CD1c-positive myeloid dendritic cell (primary cell): ENCODE results near the gene GPR150.
"Not testable (repeated sequence)": the region's sequence is repeated elsewhere in the genome, so short reads cannot be mapped to it uniquely, and the experiment has no call there.

Experiments
- DNase-seq: peaks from one replicate; pipeline ENCODE4 v3.0.0-alpha.2; 2016; ENCODE audit errors: extremely low spot score

The GPR150 gene

DNA sequence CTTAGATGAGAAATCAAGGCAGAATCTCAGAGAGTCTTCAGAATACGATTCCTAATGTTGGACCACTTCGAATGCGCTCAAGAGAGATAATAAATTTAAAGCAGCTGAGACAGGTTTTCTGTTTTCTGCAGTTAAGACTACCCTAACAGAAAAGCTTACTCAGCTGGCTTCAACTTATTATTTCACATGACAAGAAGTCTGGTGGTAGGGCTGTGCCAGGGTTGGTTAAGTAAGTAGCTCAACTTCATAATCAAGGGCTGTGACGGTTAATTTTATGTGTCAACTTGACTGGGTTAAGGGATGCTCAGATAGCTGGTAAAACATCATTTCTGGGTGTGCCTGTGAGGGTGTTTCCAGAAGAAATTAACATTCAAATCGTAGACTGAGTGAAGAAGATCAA lies 3.8 kb downstream of the GPR150 start:
- no peak for DNase-seq

DNA sequence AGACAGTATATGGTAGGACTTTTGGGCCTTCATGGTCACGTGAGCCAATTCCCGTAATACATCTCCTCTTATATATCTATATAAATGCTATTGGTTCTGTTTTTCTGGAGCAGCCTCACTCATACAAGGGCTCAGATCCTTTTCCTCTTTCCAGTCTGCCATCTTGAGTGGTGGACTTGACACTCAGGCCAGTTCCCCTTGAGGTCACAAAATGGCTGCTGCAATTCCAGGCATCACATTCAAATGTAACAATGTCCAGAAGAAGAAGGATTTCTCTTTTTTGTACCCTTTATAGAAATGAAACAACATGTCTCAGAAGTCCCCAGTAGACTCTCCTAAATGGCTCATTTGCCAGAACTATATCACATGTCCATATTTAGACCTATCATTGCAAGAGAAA lies 4.5 kb downstream of the GPR150 start:
- DNase-seq = no peak

DNA sequence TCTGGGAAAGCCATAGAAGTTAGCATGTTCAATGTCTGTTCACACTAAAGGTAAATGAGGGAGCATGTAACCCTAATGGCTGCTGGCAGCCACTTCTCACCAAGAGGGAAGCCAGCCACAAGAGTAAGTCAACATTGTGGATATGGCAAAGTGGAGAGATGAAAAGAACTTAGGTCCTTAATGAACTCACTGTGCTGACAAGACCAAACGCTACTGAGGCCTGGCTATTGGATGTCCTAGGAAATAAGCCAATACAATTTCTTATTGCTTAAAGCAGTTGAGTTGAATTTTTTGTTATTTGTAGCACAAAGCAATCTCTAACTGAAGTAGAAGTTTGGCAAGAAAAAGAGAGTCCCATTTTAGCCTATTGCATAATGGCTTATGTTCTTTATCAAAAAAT lies 6.8 kb downstream of the GPR150 start:
- DNase-seq = no peak

DNA sequence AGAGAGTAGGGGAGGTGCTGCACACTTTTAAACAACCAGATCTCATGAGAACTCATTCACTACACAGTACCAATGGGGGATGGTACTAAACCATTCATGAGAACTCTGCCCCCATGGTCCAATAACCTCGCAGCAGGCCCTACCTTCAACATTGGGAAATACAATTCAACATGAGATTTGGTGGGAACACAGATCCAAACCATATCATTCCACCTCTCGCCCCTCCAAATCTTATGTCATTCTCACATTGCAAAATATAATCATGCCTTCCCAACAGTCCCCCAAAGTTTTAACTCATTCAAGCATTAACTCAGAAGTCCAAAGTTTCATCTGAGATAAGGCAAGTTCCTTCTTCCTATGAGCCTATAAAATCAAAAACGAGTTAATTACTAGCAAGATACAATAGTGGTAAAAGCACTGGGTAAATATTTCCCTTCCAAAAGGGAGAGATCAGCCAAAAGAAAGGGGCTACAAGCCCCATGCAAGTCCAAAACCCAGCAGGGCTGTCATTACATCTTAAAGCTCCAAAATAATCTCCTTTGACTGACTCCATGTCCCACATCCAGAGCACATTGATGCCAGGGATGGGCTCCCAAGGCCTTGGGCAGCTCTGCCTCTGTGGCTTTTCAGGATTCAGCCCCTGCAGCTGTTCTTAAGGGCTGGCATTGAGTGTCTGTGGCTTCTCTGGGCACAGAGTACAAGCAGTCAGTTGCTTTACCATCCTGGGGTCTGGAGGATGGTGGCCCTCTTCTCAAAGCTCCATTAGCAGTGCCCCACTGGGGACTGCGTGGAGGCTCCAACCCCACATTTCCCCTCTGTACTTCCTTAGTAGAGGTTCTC lies 8.3 kb downstream of the GPR150 start:
- no peak for DNase-seq

DNA sequence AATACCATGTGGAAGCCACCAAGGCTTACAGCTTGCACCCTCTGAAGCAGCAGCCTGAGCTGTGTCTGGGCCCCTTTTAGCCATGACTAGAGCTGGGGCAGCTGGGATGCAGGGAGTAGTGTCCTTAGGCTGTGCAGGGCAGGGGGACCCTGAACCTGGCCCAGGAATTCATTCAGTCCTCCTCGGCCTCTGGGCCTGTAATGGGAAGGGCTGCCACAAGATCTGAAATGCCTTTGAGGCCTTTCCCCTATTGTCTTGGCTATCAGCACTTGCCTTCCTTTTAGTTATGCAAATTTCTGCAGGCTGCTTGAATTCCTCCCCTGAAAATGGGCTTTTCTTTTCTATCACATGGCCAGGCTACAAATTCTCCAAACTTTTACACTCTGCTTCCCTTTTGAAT lies 9.0 kb downstream of the GPR150 start:
- no peak for DNase-seq

DNA sequence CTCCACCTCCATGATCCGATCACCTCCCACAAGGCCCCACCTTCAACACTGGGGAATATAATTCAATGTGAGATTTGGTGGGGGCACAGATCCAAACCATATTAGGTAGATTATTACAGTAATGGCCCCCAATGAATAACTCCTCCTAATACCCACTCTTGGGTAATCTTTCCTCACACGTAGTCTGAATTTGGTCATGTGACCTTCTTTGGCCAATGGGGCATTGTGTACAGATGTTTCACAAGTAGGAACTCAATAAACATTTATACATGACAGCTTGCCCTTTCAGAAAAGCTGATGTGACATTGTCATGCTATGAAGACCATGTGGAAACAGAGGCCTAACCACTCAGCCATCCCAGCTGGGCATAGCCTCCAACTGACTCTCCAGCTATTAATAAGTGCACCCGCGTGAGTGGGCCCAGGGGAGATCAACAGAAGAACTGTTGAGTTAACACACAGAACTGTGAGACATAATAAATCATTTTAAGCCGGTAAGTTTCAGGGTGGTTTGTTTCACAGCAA lies 10.6 kb downstream of the GPR150 start:
- DNase-seq = no peak

DNA sequence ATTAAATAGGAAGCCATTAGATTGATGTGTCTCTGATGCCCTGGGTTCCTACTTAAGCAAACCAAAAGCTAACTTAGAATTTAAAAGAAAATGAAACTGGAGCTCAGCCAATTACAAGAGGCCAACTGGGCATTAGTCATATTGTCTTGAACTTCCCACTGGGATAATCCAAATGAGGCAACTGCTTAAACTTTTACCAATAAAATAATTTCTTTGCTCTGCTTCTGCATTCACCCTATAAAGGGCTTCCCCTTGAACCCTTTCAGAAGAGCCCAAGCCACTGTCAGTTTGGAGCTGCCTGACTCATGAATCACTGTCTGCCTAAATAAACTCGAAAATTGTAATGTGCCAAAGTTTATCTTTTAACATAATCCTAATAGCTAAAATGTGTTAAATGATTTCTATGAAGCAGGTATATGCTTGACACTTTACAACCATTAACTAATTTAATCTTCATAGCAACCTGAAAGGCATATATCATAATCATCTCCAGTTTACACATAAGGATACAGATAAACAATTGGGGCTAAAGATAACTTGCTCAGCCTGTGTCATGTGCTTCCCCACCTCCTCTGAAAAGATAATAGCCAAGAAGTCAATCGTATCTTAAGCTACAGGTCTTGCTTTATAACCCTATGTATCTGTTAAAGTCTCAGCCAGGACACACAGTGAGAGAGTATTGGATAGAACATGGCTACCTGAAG lies 11.5 kb downstream of the GPR150 start:
- DNase-seq = peak; percentile 28

DNA sequence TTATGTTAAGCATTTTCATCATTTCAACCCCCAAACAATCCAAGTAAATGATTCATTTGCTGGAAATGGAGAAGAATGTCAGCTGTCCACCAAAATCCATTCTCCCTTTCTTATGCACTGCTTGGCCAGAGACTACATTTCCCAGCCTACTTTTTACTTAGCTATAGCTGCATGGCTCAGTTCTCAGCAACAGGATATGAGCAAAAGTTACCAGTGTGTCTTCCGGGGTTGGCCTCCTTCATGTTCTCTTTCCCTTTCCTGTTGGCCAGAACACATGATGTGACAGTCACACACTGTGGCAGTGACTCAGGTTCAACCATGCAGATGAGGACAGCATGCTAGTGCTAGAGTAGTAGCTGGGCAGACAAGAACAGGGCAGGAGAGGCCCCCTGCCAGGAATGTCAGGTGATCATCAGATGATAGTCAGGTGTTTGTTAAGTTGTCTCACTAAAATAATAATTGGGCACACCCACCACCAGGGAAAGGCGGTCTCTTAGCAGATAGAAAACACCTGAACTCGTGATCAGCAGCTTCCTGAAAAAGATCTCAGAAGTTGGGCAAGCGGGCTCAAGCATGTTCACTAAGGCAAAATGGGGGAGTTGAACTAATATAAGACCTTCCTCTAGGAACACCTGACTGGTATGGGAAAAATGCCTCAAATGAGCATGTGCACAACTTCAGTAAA lies 12.2 kb downstream of the GPR150 start:
- DNase-seq = peak; percentile 60

DNA sequence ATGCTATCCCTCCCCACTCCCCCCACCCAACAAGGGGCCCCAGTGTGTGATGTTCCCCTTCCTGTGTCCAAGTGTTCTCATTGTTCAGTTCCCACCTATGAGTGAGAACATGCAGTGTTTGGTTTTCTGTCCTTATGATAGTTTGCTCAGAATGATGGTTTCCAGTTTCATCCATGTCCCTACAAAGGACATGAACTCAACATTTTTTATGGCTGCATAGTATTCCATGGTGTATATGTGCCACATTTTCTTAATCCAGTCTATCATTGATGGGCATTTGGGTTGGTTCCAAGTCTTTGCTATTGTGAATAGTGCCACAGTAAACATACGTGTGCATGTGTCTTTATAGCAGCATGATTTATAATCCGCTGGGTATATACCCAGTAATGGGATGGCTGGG lies 13.1 kb downstream of the GPR150 start:
- not testable (repeated sequence) for DNase-seq

DNA sequence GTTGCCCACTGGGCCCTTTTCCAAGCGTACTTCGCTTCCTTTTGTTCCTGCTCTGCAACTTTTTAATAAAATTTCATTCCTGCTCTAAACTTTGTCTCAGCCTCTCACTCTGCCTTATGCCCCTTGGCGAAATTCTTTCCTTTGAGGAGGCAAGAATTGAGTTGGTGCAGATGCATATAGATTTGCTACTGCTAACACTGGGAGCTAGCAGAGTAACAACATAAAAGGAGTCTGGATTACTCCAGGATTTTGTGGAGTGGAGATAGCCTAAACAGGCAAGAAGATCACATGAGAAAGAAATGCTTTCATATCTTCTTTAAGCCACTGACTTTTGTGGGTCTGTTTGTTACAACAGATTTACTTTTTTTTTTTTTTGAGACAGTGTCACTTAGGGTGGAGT lies 13.8 kb downstream of the GPR150 start:
- DNase-seq = no peak

DNA sequence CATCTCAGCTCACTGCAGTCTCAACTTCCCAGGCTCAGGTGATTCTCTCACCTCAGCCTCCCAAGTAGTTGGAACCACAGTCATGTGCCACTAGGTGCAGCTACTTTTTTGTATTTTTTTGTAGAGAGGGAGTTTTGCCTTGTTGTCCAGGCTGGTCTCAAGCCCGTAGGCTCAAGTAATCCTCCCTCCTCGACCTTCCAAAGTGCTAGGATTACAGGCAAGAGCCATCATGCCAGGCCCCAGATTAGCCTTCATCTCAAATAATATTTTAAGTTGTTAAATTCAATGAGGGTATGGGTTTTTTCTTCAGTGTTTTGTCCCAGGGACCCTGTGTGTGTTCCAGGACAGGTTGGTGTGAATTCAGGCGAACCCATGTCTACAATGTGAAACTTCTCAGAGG lies 14.2 kb downstream of the GPR150 start:
- no peak for DNase-seq

DNA sequence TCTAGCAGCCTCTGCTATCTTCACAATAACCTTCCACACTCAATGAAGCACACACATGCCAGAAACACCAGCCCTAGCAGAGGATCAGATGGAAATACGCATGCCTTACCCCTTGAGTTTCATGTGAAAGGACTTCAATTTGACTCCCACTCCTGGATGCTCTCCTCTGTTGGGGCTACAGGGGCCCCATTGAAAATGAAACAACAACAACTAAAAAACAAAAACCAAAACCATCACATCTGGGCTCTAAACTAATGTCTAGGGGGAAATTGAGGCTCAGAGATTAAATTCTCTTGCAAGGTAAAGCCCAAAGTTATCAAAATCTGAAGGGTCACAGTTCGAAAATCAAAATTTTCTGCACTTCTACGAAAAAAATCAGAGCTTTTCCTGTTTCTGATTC lies 18.7 kb downstream of the GPR150 start:
- no peak for DNase-seq

DNA sequence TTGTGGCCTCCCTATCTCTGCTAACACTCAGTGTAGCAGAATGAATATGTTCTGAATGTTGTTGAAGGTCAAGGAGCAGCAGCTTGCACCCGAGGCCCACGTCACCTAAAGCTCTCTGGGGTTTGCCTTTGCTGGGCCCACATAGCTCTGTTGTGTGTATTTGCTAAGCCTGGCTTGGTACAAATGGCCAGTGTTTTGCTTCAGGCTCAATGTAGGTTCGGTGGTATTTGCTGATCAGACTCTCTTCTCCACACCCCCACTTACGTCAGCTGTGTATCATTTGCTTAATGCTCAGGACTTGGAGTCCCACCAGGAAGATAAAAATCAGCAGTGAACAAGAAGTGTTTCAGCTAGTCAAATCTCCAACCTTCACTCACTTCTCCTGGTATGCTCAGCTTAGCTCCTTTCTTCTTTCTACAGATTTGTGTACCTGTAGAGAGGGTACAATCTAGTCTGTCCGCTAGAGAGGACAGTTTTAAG lies 21.9 kb downstream of the GPR150 start:
- no peak for DNase-seq

DNA sequence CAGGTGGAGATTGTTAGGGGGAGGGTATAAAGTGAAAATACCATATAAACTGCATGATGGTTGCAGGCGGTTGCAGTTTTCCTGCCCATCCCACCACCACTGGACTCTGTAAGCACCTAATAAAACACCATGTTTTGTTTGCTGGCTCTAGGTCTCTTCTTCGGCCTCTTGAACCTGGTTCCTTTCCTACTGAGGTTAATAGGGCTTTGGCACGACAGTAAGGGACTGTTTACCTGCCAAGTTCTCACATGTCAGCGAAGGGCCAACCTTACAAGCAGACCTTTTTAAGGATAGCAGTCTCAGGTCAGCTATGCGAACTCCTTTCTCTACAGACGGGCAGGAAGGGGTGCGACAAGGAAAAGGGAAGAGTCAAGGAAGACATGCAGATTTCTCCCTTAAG lies 23.3 kb downstream of the GPR150 start:
- DNase-seq = no peak

DNA sequence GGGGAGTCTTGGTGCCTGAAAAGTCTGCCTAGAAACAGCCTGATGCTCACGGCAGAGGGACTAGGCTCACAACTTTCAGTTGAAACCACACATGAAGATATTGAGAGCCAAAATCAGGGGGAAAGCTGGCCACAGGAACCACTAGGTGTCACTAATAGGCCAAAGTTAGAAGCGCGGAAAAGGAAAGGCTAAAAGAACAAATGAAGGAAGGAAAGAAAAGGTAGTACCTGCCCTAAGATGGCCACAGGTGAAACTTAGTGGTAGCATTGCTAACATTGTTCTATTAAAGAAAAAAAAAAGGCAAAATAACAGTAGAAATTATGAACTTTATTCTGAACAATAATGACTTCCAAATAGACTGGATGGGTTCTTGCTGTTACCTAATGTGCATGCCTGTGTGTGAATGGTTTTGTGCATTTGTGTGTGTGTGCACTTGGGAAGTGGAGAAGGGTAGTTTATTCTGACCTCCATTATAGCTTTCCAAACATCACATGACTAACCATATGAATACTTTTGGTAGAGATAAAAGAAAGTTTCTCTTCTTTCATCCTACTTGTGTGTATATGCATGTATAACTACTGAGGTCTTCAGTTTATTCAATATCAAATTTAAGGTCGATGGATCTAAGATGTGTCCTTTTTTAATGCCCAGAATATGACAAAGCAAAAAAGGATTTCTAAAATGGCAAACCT lies 24.6 kb downstream of the GPR150 start:
- peak; percentile 47 for DNase-seq

DNA sequence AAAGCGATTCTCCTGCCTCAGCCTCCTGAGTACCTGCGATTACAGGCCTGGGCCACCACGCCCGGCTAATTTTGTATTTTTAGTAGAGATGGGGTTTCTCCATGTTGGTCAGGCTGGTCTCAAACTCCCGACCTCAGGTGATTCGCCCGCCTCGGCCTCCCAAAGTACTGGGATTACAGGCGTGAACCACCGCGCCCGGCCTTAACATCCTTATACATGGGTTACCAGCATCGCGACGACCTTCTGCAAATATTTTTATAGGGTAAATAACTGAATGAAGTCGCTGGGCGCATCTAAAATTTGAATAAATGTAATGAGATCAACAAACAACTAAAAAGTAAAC lies 26.3 kb downstream of the GPR150 start:
- not testable (repeated sequence) for DNase-seq

DNA sequence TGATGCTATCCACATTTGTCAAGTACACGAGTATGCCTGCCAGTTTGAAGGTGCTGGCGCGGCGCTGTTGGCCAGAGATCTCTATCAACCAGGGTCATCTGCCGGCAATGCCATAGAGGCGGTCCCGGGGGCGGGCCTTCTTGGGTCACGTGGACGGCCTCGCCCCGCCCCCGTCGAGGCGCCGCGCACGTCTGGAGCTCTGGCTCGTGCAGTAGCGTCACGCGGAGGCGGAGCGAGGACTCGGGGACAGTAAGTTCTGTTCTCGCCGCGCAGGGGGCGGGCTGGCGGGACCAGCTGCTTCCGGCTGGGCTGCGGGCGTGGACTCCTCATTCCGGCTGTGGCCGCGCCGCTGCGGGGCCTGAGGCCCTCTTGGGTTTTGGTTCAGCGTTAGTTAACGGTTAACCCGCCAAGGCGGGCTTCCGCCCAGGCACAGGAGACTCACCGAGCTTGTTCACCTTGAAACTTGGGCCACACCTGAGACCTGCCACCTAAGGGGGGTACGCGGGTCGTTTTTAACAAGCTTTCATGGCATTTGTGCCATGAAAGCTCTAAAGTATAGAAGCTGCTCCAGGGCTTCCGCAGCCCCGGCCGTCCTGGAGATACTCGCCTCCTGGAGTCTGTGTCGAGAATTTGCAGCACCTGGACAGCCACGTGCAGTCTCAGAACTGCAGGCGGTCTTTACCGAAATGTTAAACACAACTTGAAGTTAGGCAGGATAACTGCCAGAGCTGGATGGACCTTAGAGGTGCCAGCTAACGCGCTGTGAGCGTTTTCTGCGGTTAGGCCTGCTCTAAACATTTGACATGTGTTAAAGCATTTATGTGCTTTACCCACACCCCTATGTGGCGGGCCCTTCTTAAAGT lies 26.9 kb downstream of the GPR150 start, which contains the start of gene RFESD:
TSS of gene RFESD (plus strand) at position 209 of the 863 bp plus-strand sequence. CDS start 5,495 bp downstream, outside the sequence.
- DNase-seq = peak; percentile 98

DNA sequence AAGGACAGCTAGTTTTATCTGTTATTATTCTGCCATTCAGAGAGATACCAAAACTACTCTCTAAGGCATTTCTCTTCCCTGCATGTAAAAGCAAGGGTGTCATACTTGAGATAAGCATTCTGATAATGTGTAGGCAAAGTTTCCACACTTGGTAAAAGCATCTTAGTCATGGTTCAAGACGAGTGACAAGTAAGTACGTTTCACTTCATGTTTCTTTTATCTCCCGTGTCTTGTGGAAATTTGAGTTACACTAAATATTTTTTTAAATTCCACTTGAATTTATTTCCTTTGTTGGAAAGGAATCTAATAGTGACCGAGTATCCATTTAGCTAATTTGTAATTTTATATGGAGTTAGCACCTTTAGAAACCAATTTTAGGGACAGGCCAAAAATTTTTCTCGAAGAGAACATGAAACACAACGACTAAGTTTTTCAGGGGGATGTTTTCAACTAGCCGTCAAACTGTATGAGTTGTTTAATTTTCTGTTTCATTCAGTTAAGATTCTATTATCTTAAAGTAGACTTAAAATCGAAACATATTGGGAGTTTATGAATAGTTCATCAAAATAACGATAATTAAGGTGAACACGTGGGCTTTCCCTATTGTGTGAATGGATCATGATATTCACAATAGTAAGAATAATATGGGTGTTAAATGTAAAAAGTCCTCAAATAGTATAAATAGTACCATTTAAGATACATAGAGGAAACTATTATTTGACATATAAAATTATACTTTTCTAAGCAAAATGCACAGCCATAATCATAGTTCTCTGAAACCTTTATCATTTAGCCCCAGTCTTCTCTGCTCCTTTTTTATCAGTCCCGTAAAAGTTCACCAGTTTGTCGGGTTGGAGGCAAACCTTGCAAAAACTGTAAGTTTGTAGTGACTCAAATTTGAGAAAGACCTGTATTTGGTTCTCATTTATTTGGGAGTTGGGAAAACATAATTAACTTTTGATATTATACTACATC lies 28.3 kb downstream of the GPR150 start:
- DNase-seq = peak; percentile 51

DNA sequence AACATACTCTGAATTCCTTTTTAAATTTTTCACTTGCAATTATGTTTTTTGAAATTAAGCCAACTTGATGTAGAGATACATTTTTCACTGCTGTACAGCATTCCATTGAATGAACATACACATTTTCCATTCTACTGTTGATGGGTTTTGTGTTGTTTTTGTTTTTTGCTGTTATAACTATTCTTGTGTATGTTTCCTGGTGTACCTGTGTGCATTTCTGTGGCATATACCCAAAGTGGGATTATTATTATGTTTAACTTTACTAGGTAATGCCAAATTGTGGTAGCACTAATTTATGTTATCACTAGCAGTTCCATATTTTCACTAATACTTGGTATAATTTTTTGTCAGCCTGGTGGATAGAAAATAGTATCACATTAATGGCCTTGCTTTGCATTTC lies 29.4 kb downstream of the GPR150 start:
- DNase-seq = no peak
